ENCODE measurements around the gene INPP1.

DNA sequence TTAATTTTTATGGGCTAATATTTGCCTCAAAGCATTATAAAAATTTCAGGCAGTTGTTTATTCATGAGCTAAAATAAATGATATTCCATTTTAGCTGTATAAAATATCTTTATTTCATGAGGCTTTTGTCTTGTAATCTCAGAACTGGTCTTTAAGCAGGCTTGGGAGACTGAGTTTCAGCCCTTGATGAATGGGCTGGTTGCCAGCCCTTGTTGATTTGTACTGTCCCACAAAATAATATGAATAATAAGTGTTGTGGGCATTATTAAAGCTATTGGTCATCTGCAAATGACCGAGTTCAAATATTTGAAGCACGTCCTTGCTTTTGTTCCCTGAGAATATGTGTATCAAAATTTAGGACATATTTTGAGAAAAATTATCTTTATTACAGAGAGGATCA is 18.2 kb downstream of the INPP1 start:
- TF ChIP-seq CHD2 (IDR thresholded peaks at IDR 0.05; ENCODE audit: low read length) (no peak), CBX5 (IDR thresholded peaks at IDR 0.05; ENCODE audit: low read depth, low read length) (no peak), POLR2A (IDR thresholded peaks at IDR 0.05; ENCODE audit: control extremely low read depth in 1 of 2, low read depth in 2 of 2, low read length in 2 of 2) (no peak), EP300 (IDR thresholded peaks at IDR 0.05; ENCODE audit: borderline replicate concordance in 1 of 2, low read depth in 2 of 2, low read length in 2 of 2) (no peak), HDAC6 (IDR thresholded peaks at IDR 0.05; ENCODE audit: low read depth, low read length) (no peak), CBX8 (IDR thresholded peaks at IDR 0.05; ENCODE audit: borderline replicate concordance, low read depth, low read length) (no peak), RAD21 (IDR thresholded peaks at IDR 0.05 in 1 of 2, conservative IDR thresholded peaks at IDR 0.05 in 1 of 2; ENCODE audit: low read depth in 2 of 2, low read length in 2 of 2) (no peak)
- TF ChIP-seq, protein P1, sequence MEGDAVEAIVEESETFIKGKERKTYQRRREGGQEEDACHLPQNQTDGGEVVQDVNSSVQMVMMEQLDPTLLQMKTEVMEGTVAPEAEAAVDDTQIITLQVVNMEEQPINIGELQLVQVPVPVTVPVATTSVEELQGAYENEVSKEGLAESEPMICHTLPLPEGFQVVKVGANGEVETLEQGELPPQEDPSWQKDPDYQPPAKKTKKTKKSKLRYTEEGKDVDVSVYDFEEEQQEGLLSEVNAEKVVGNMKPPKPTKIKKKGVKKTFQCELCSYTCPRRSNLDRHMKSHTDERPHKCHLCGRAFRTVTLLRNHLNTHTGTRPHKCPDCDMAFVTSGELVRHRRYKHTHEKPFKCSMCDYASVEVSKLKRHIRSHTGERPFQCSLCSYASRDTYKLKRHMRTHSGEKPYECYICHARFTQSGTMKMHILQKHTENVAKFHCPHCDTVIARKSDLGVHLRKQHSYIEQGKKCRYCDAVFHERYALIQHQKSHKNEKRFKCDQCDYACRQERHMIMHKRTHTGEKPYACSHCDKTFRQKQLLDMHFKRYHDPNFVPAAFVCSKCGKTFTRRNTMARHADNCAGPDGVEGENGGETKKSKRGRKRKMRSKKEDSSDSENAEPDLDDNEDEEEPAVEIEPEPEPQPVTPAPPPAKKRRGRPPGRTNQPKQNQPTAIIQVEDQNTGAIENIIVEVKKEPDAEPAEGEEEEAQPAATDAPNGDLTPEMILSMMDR (IDR thresholded peaks at IDR 0.05; ENCODE audit: control extremely low read depth in 1 of 3, insufficient read depth in 1 of 3, low read depth in 1 of 3, low read length in 3 of 3): no peak
- TF ChIP-seq, protein P2, sequence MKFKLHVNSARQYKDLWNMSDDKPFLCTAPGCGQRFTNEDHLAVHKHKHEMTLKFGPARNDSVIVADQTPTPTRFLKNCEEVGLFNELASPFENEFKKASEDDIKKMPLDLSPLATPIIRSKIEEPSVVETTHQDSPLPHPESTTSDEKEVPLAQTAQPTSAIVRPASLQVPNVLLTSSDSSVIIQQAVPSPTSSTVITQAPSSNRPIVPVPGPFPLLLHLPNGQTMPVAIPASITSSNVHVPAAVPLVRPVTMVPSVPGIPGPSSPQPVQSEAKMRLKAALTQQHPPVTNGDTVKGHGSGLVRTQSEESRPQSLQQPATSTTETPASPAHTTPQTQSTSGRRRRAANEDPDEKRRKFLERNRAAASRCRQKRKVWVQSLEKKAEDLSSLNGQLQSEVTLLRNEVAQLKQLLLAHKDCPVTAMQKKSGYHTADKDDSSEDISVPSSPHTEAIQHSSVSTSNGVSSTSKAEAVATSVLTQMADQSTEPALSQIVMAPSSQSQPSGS (IDR thresholded peaks at IDR 0.05; ENCODE audit: low read length): no peak

All from H1 (cell line).